GM10266 (cell line): Measurements from ENCODE around the gene TUBA1C.
"Not testable (repeated sequence)": the region's sequence is repeated elsewhere in the genome, so short reads cannot be mapped to it uniquely, and the experiment has no call there.

Experiments
- DNase-seq: peaks from one replicate; pipeline ENCODE4 v3.0.0; 2012; ENCODE audit errors: extremely low spot score
- CTCF ChIP-seq: IDR thresholded peaks from 2 replicates; pipeline ENCODE4 v1.5.1; 2012; ENCODE audit warnings: mild to moderate bottlenecking, low read depth; ENCODE audit not compliant: control insufficient read depth, insufficient read depth; ENCODE audit errors: missing control alignments

TUBA1C gene

GRCh38 chr12:49233842-49234526 lies 30.9 kb upstream of the TUBA1C start:
- no peak for TF ChIP-seq CTCF
- DNase-seq: peak; percentile 66

GRCh38 chr12:49236423-49236822 lies 28.5 kb upstream of the TUBA1C start:
- DNase-seq: no peak
- no peak for TF ChIP-seq CTCF

GRCh38 chr12:49243631-49244030 lies 21.3 kb upstream of the TUBA1C start:
- no peak for TF ChIP-seq CTCF
- no peak for DNase-seq

GRCh38 chr12:49244176-49244575 lies 20.7 kb upstream of the TUBA1C start:
- DNase-seq: no peak
- no peak for TF ChIP-seq CTCF

GRCh38 chr12:49251357-49251756 lies 13.5 kb upstream of the TUBA1C start:
- DNase-seq: no peak
- TF ChIP-seq CTCF: no peak

- DNase-seq: no peak
- no peak for TF ChIP-seq CTCF
Measured at GRCh38 chr12:49253033-49253623, 11.8 kb upstream of the TUBA1C start.

- DNase-seq: not testable (repeated sequence)
Measured at GRCh38 chr12:49255456-49255855, 9.4 kb upstream of the TUBA1C start.
